Spinal cord (tissue), 10 donors: ENCODE measurements around the gene KLHL36. TPM values are rescaled to one million over a fixed set of nuclear protein-coding genes. Genes with fewer than 3 reads are reported as not detected.

Experiments
- DNase-seq, 6 donors: peaks; one replicate each; pipeline versions ENCODE4 v3.0.0 to v3.0.0-alpha.2; 2013 to 2015; ENCODE audit warnings: low spot score in 6 of 6, low read depth in 4 of 6
- H3K27ac ChIP-seq: one replicate; pipeline ENCODE4 v1.5.1; 2013; ENCODE audit warnings: low read depth, low read length, control low read depth
- H3K27me3 ChIP-seq: one replicate; pipeline ENCODE4 v1.6.1; 2013; ENCODE audit warnings: low read length; ENCODE audit not compliant: control insufficient read depth, insufficient read depth
- H3K36me3 ChIP-seq: one replicate; pipeline ENCODE4 v1.6.1; 2013; ENCODE audit warnings: low read length; ENCODE audit not compliant: control insufficient read depth, insufficient read depth
- H3K4me1 ChIP-seq: one replicate; pipeline ENCODE4 v1.6.1; 2013; ENCODE audit warnings: low read length; ENCODE audit not compliant: control insufficient read depth, insufficient read depth
- H3K4me3 ChIP-seq: one replicate; pipeline ENCODE4 v1.5.1; 2013; ENCODE audit warnings: low read depth, low read length, control low read depth
- H3K9me3 ChIP-seq: one replicate; pipeline ENCODE4 v1.6.1; 2013; ENCODE audit warnings: low read length; ENCODE audit not compliant: control insufficient read depth, insufficient read depth
- WGBS: methylation state at CpG from one replicate; pipeline ENCODE4 v1.1.5; 2013; ENCODE audit warnings: missing lambda C conversion rate; ENCODE audit not compliant: insufficient coverage; 5-methylcytosine and 5-hydroxymethylcytosine counted together
- polyA plus RNA-seq, 2 donors: library from polyadenylated mRNA; unstranded; fragments of 120-200 nt; gene quantifications; one replicate each; pipeline ENCODE4 v1.2.1, GENCODE V29; 2013; ENCODE audit not compliant: insufficient read length in 2 of 2
- total RNA-seq, 2 donors: library from RNA; depleted of rRNA in 1 of 2; stranded (reverse); fragments of 120-200 nt in 1 of 2; fragments of >200 nt in 1 of 2; gene quantifications; one replicate each; pipeline versions ENCODE4 v1.2.3 to v1.2.4, GENCODE V29; 2013 to 2014
- donor health status: healthy.

Gene KLHL36
- total and polyA plus RNA-seq, 4 donors, result 30.0 to 31.8 (median 30.8) TPM

DNA sequence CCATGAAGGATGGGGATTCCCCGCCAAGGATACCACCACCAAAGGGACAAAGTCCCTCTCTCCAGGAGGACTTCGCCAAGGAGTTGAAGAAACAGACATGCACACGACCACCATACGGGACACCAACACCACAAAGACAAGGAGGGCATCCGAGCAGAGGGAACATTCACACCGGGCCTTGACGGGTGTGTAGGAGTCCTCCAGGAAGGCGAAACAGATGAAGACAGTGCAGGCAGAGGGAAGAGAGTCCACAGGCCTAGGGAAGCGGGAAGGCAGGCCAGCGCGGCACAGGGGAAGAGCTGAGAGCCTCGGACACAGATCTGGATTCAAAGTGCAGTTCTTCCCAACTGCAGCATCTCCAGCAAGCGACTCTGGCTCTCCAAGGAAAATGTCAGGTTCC is 41.2 kb upstream of the KLHL36 start:
- no peak for DNase-seq
- Histone ChIP-seq H3K9me3 (no peaks in the 10 kb centered on the region), H3K4me1 (peaks cover 44% of the 10 kb centered on the region), H3K4me3 (no peak overlapping the region), H3K27ac (no peak overlapping the region), H3K36me3 (peaks cover 17% of the 10 kb centered on the region), H3K27me3 (no peaks in the 10 kb centered on the region)
- 97% methylated on average over 12 of the region's 13 CpGs for WGBS

DNA sequence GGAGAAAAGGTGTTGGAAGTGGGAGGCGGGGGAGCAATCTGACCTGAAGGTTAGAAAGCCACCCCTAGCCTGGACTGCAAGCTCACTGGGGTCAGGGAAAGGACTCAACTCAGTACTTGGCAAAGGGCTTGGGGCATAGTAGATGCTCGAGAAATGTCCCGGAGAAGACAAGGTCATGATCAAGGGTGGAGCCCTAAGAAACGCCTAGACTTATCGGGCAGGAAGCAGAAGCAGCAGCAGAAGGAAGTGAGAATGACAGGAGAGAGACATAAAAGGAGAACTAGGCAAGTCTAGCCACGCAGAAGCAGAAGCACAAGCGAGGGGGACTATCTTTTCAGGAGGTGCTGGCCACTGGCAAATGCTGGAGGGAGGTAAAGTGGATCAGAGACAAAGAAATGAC is 40.6 kb upstream of the KLHL36 start:
- Histone ChIP-seq H3K27ac (no peak overlapping the region), H3K9me3 (no peaks in the 10 kb centered on the region), H3K4me1 (peaks cover 41% of the 10 kb centered on the region), H3K36me3 (peaks cover 17% of the 10 kb centered on the region), H3K4me3 (no peak overlapping the region), H3K27me3 (no peaks in the 10 kb centered on the region)
- WGBS, result 83% methylated on average over 7 of the region's 7 CpGs
- DNase-seq, result no peak

DNA sequence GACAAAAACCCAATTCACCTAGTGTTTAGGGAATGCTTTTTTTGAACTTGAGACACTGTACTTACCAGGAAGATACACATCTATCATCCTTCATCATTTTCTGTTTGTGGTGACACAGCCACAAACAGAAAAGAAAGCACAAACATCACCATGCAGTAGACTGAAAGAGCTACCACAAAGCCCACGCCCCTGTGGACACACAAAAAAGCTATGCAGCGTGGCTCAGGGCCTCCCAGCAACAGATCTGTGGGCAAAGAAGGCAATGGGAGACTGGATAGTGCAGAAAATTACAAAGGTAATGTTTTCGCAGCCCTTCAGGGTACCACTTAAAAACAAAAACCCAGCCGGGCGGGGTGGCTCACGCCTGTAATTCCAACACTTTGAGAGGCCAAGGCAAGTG is 40.0 kb upstream of the KLHL36 start:
- H3K27ac ChIP-seq, result no peak overlapping the region
- H3K27me3 ChIP-seq, result no peaks in the 10 kb centered on the region
- WGBS, result 93% methylated on average over 3 of the region's 6 CpGs
- H3K4me1 ChIP-seq, result peaks cover 36% of the 10 kb centered on the region
- H3K36me3 ChIP-seq, result peaks cover 16% of the 10 kb centered on the region
- H3K9me3 ChIP-seq, result no peaks in the 10 kb centered on the region
- no peak overlapping the region for H3K4me3 ChIP-seq
- no peak for DNase-seq

DNA sequence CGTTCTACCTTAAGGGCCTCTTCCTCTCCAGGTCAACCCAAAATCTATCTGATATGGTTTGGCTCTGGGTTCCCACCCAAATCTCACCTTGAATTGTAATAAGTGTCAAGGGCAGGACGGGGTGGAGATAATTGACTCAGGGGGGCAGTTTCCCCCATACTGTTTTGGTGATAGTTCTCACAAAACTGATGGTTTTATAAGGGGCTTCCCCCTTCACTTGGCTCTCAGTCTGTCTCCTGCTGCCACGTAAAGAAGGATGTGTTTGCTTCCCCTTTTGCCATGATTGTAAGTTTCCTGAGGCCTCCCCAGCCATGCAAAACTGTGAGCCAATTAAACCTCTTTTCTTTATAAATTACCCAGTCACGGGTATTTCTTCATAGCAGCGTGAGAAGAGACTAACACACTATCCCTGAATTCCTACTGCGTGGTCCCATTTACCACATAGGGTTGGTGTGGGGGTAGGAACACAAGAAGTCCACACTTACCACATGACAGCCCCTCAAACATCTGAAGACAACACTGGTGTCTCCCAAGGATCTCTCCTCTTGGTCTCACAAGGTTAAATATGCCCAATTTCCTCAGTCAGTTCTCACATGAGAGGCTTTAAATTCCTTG is 38.6 kb upstream of the KLHL36 start:
- 100% methylated on average over 1 of the region's 6 CpGs for WGBS
- no peak overlapping the region for H3K4me3 ChIP-seq
- no peak overlapping the region for H3K27ac ChIP-seq

DNA sequence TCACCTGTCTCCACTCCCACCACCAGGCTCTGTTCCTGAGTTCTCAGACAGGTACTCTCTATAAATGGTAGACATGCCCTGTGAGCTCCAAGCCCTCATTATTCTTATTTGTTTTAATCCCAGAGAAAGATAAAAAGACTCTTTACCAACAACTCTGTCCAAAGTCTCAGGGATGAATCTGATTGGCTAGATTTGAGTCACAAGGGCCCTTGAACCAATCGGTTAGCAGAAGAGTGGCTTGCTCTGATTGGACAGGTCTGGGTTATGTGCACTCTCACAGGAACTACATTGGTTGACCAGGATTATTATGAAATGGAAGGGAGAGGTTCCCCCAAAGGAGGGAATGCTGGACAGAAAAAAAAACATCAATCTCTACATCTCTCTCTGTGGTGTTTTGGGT is 37.9 kb upstream of the KLHL36 start:
- no peak for DNase-seq
- no peak overlapping the region for H3K4me3 ChIP-seq
- peak overlapping the region; percentile 74 for H3K27ac ChIP-seq
- no peaks in the 10 kb centered on the region for H3K9me3 ChIP-seq
- no CpG with 5 or more reads among the region's 1 CpG for WGBS
- no peaks in the 10 kb centered on the region for H3K27me3 ChIP-seq
- peaks cover 35% of the 10 kb centered on the region for H3K4me1 ChIP-seq
- peaks cover 27% of the 10 kb centered on the region for H3K36me3 ChIP-seq

More for the DNA sequence above, 38.6 kb upstream of the KLHL36 start:
- peaks cover 26% of the 10 kb centered on the region for H3K36me3 ChIP-seq
- no peaks in the 10 kb centered on the region for H3K27me3 ChIP-seq
- no peaks in the 10 kb centered on the region for H3K9me3 ChIP-seq
- peaks cover 34% of the 10 kb centered on the region for H3K4me1 ChIP-seq
- DNase-seq, result no peak

DNA sequence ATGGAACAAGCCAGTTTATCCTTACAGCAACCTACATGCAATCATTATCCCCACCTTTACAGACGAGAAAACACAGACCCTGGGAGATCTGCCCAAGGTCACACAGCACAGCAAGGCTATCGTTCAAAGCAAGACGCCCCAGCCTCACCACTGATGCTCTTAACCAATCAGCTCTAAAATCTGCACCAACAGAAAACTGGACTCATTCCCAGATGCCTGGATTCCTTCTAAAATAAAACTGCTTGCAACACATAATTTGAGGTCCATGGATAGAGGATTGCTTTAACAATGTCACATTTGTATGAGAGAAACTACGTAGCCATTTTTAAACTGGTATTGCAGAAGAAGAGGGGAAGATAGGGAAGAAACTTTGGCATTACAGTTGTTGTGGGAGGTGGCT is 37.3 kb upstream of the KLHL36 start:
- WGBS, result 38% methylated on average over 3 of the region's 4 CpGs
- Histone ChIP-seq H3K4me3 (no peak overlapping the region), H3K27me3 (no peaks in the 10 kb centered on the region), H3K36me3 (peaks cover 28% of the 10 kb centered on the region), H3K9me3 (no peaks in the 10 kb centered on the region), H3K27ac (peak overlapping the region; percentile 74), H3K4me1 (peaks cover 40% of the 10 kb centered on the region)
- peak in 2 of 6 donors; percentile 52 to 77 for DNase-seq

DNA sequence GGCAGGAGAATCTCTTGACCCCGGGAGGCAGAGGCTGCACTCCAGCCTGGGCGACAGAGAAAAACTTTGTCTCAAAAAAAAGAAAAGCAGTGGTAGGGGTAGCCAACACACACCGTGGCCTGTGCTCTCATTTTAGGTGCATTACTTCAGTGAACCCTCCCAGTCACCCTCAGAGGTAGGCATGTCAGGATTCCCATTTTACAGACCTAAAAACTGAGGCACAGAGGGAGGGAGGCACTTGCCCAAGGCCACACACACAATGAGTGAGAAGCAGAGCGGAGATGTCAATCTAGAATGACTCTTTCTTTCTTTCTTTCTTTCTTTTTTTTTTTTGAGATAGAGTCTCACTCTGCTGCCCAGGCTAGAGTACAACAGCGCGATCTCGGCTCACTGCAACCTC is 35.6 kb upstream of the KLHL36 start:
- H3K4me1 ChIP-seq, result peaks cover 50% of the 10 kb centered on the region
- no peak overlapping the region for H3K4me3 ChIP-seq
- H3K27ac ChIP-seq, result no peak overlapping the region
- no peak for DNase-seq
- H3K36me3 ChIP-seq, result peaks cover 17% of the 10 kb centered on the region
- WGBS, result 100% methylated on average over 1 of the region's 7 CpGs
- no peaks in the 10 kb centered on the region for H3K27me3 ChIP-seq
- no peaks in the 10 kb centered on the region for H3K9me3 ChIP-seq

DNA sequence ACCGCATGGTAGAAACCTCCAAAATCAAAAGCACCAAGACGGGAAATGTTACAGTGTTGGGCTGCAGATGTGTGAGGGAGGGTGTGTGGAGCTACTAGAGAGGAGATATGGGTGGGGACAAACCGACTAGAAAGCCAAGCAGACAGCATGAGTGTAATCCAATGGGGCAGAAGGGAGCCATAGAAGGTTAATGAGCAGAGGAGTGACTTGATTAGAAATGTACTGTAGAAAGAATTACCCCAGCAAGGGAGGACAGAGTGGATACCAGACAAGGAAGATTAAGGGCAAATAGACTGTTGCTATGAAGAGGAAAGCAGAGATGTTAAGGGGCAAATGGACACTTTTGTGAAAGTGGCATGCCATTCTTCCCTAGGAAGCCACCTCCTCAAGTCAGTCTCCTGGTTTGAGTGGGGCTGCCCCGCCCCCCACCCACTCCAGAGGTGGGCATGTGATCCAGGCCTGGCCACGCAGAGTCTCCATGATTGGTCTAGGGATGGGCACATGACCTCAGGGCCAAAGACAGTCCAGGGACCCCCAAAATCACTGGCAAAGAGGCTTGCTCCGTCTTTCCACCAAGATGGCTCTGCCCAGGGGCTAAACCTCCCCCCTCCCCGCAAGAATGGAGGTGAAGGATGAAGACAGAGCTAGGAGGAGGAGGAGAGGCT is 34.8 kb upstream of the KLHL36 start:
- H3K36me3 ChIP-seq, result peaks cover 17% of the 10 kb centered on the region
- no peak for DNase-seq
- H3K4me1 ChIP-seq, result peaks cover 52% of the 10 kb centered on the region
- no peaks in the 10 kb centered on the region for H3K27me3 ChIP-seq
- no peaks in the 10 kb centered on the region for H3K9me3 ChIP-seq
- WGBS, result 80% methylated on average over 4 of the region's 7 CpGs
- no peak overlapping the region for H3K4me3 ChIP-seq
- no peak overlapping the region for H3K27ac ChIP-seq

DNA sequence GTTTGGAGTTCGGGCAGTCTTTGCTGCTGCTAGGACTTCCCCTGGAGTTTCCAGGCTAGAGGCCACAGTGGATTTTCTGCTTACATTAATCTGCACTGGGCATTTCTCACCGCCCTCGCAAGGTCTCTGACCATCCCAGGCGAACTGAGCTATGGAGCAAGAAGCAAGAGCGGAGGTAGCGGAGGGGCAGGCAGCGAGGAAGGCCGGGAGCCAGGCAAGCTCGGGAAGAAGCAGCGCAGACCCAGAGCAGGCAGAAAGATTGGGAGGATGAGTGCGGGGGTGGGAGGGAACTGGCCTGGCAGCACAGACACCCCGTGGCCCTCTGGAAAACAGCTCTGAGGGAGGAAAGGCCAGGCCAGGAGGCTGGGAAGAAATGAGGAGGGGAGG is 34.2 kb upstream of the KLHL36 start:
- H3K4me3 ChIP-seq, result no peak overlapping the region
- peaks cover 55% of the 10 kb centered on the region for H3K4me1 ChIP-seq

DNA sequence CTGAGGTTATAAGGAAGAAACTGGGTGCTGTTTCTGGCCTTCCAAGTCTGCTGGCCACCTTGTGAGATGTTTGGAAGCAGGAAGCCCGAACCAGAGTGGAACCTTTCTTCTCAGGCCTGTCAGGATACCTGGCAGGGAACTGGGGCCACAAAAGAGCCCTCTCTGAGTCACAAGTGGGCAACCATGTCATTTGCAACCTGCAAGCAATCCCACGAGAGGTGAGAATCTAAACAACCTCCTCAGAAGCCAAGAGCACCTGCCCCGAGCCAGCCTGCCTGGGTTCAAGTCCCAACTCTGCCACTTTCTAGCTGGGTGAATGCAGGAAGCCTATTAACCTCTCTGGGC is 33.7 kb upstream of the KLHL36 start:
- 60% methylated on average over 2 of the region's 3 CpGs for WGBS
- no peaks in the 10 kb centered on the region for H3K27me3 ChIP-seq
- peaks cover 55% of the 10 kb centered on the region for H3K4me1 ChIP-seq
- DNase-seq, result no peak
- no peak overlapping the region for H3K27ac ChIP-seq
- H3K36me3 ChIP-seq, result peaks cover 17% of the 10 kb centered on the region
- no peak overlapping the region for H3K4me3 ChIP-seq
- no peaks in the 10 kb centered on the region for H3K9me3 ChIP-seq

More for the DNA sequence above, 34.2 kb upstream of the KLHL36 start:
- Histone ChIP-seq H3K27ac (no peak overlapping the region), H3K27me3 (no peaks in the 10 kb centered on the region), H3K9me3 (no peaks in the 10 kb centered on the region), H3K36me3 (peaks cover 17% of the 10 kb centered on the region)
- 60% methylated on average over 11 of the region's 12 CpGs for WGBS
- DNase-seq, result no peak
